ENCODE data around the gene TMPRSS9.
"Not testable (repeated sequence)": the region's sequence is repeated elsewhere in the genome, so short reads cannot be mapped to it uniquely, and the experiment has no call there.

TMPRSS9 gene

GRCh38 chr19:2460245-2460644 is 100.2 kb downstream of the TMPRSS9 start:
- TF ChIP-seq CTCF (conservative IDR thresholded peaks at IDR 0.05; ENCODE audit: control insufficient read depth, insufficient read depth, low read depth, low read length): no peak
- H3K4me3 ChIP-seq (ENCODE audit: control insufficient read depth, low read depth, low read length): no peak overlapping the region
- no peak for DNase-seq (ENCODE audit: low read depth)

GRCh38 chr19:2461751-2462634 is 101.9 kb downstream of the TMPRSS9 start:
- no peak for TF ChIP-seq CTCF (conservative IDR thresholded peaks at IDR 0.05; ENCODE audit: control insufficient read depth, insufficient read depth, low read depth, low read length)
- peak overlapping the region; percentile 74 for H3K4me3 ChIP-seq (ENCODE audit: control insufficient read depth, low read depth, low read length)
- peak; percentile 77 for DNase-seq (ENCODE audit: low read depth)

GRCh38 chr19:2462635-2463421 is 102.8 kb downstream of the TMPRSS9 start:
- DNase-seq (ENCODE audit: low read depth): peak; percentile 98
- H3K4me3 ChIP-seq (ENCODE audit: control insufficient read depth, low read depth, low read length): peak overlapping the region; percentile 74
- TF ChIP-seq CTCF (conservative IDR thresholded peaks at IDR 0.05; ENCODE audit: control insufficient read depth, insufficient read depth, low read depth, low read length): no peak

- not testable (repeated sequence) for H3K4me3 ChIP-seq (ENCODE audit: control insufficient read depth, low read depth, low read length); DNase-seq (ENCODE audit: low read depth)
Measured at GRCh38 chr19:2463694-2464093, 103.6 kb downstream of the TMPRSS9 start.

- TF ChIP-seq CTCF (conservative IDR thresholded peaks at IDR 0.05; ENCODE audit: control insufficient read depth, insufficient read depth, low read depth, low read length): no peak
- DNase-seq (ENCODE audit: low read depth): no peak
- H3K4me3 ChIP-seq (ENCODE audit: control insufficient read depth, low read depth, low read length): no peak overlapping the region
Measured at GRCh38 chr19:2464389-2464788, 104.3 kb downstream of the TMPRSS9 start.

- DNase-seq (ENCODE audit: low read depth): no peak
- no peak overlapping the region for H3K4me3 ChIP-seq (ENCODE audit: control insufficient read depth, low read depth, low read length)
Measured at GRCh38 chr19:2468596-2468995, 108.5 kb downstream of the TMPRSS9 start.

More at GRCh38 chr19:2468596-2468995, 108.5 kb downstream of the TMPRSS9 start:
- no peak for TF ChIP-seq CTCF (conservative IDR thresholded peaks at IDR 0.05; ENCODE audit: control insufficient read depth, insufficient read depth, low read depth, low read length)
